ENCODE measurements around the gene EIF4G3. TPM values are rescaled to one million over a fixed set of nuclear protein-coding genes. Genes with fewer than 3 reads are reported as not detected.
"Not testable (repeated sequence)": the region's sequence is repeated elsewhere in the genome, so short reads cannot be mapped to it uniquely, and the experiment has no call there.

Gene EIF4G3
- total RNA-seq, 1 experiment from 2014 or later, result 25.1 TPM

- no peak for DNase-seq (ENCODE audit: low read depth, low spot score)
- in situ Hi-C loops (cut with HindIII; ENCODE audit: low pct_unique_long_range_greater_than_20kb, low sequenced_read_pairs), result no loop called here
Observed at GRCh38 chr1:21028520-21029145, 148.1 kb downstream of the EIF4G3 start.

GRCh38 chr1:21027805-21028204 is 148.9 kb downstream of the EIF4G3 start:
- in situ Hi-C loops (cut with HindIII; ENCODE audit: low pct_unique_long_range_greater_than_20kb, low sequenced_read_pairs), result no loop called here

DNA sequence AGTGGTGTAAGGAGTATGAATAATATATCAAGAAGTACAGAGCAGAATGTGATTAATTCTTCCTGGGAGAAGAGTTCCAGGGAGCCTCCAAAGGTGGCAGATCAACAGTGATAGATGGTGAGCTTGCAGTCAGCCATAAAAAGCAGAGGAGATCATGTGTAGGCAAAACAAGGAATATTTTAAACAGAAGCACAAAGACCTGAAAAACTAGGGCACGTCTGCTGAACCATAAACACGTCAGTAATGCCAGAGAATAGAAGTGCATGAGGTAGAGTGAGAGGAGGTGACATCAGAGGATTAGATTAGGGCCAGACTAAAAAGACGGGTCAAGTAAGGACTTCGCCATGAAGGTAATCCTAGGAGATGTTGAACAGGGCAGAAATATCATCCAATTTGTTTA is 151.8 kb downstream of the EIF4G3 start:
- in situ Hi-C loops (cut with HindIII; ENCODE audit: low pct_unique_long_range_greater_than_20kb, low sequenced_read_pairs), result no loop called here
- no peak for DNase-seq (ENCODE audit: low read depth, low spot score)

More at GRCh38 chr1:21027805-21028204, 148.9 kb downstream of the EIF4G3 start:
- no peak for DNase-seq (ENCODE audit: low read depth, low spot score)

GRCh38 chr1:21024136-21024896 is 152.4 kb downstream of the EIF4G3 start:
- in situ Hi-C loops (cut with HindIII; ENCODE audit: low pct_unique_long_range_greater_than_20kb, low sequenced_read_pairs); DNase-seq (ENCODE audit: low read depth, low spot score): not testable (repeated sequence)

- DNase-seq (ENCODE audit: low read depth, low spot score), result peak; percentile 88
- in situ Hi-C loops (cut with HindIII; ENCODE audit: low pct_unique_long_range_greater_than_20kb, low sequenced_read_pairs), result no loop called here
Observed at GRCh38 chr1:21022279-21023040, 154.2 kb downstream of the EIF4G3 start.

GRCh38 chr1:21021311-21021710 is 155.4 kb downstream of the EIF4G3 start:
- in situ Hi-C loops (cut with HindIII; ENCODE audit: low pct_unique_long_range_greater_than_20kb, low sequenced_read_pairs), result no loop called here
- DNase-seq (ENCODE audit: low read depth, low spot score), result no peak

GRCh38 chr1:21020151-21020550 is 156.5 kb downstream of the EIF4G3 start:
- DNase-seq (ENCODE audit: low read depth, low spot score), result no peak
- in situ Hi-C loops (cut with HindIII; ENCODE audit: low pct_unique_long_range_greater_than_20kb, low sequenced_read_pairs), result no loop called here

DNA sequence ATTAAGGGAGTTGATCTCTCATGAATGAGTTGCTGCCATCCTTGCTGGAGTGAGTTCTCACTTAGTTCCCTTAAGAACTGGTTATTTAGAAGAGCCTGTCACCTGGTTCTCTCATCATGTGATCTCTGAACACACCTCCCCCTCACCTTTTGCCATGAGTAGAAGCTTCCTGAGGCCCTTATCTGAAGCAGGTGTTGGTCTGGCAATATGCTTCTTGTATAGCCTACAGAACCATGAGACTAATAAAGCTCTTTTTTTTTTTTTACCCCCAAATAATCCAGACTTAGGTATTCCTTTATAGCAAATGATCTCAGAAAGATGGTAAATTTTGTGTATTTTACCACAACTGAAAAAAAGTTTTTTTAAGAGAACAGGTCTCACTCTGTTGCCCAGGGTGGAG is 158.0 kb downstream of the EIF4G3 start:
- no peak for DNase-seq (ENCODE audit: low read depth, low spot score)
- in situ Hi-C loops (cut with HindIII; ENCODE audit: low pct_unique_long_range_greater_than_20kb, low sequenced_read_pairs), result no loop called here

- in situ Hi-C loops (cut with HindIII; ENCODE audit: low pct_unique_long_range_greater_than_20kb, low sequenced_read_pairs), result no loop called here
- DNase-seq (ENCODE audit: low read depth, low spot score), result no peak
Observed at GRCh38 chr1:21013510-21013909, 163.2 kb downstream of the EIF4G3 start.

GRCh38 chr1:21012937-21013336 is 163.8 kb downstream of the EIF4G3 start:
- DNase-seq (ENCODE audit: low read depth, low spot score), result no peak
- in situ Hi-C loops (cut with HindIII; ENCODE audit: low pct_unique_long_range_greater_than_20kb, low sequenced_read_pairs), result no loop called here

DNA sequence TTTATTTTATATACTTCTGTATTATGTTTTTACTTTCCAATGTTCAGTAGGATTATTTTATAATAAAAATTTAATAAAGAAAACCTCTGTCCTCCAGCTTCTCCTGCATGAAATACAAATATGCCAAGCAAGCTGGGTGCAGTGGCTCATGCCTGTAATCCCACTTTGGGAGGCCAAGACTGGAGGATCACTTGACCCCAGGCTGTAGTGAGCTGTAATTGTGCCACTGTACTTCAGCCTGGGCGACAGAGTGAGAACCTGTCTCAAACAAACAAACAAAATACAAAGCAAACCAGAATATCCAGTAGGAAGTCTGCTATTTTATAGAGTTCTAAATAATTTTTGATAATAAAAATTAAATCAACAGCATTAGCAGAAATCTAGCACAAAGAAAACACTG is 168.8 kb downstream of the EIF4G3 start:
- in situ Hi-C loops (cut with HindIII; ENCODE audit: low pct_unique_long_range_greater_than_20kb, low sequenced_read_pairs), result no loop called here

GRCh38 chr1:21005466-21006239 is 171.0 kb downstream of the EIF4G3 start:
- DNase-seq (ENCODE audit: low read depth, low spot score), result peak; percentile 9
- in situ Hi-C loops (cut with HindIII; ENCODE audit: low pct_unique_long_range_greater_than_20kb, low sequenced_read_pairs), result no loop called here

More for the DNA sequence above, 168.8 kb downstream of the EIF4G3 start:
- DNase-seq (ENCODE audit: low read depth, low spot score), result no peak

DNA sequence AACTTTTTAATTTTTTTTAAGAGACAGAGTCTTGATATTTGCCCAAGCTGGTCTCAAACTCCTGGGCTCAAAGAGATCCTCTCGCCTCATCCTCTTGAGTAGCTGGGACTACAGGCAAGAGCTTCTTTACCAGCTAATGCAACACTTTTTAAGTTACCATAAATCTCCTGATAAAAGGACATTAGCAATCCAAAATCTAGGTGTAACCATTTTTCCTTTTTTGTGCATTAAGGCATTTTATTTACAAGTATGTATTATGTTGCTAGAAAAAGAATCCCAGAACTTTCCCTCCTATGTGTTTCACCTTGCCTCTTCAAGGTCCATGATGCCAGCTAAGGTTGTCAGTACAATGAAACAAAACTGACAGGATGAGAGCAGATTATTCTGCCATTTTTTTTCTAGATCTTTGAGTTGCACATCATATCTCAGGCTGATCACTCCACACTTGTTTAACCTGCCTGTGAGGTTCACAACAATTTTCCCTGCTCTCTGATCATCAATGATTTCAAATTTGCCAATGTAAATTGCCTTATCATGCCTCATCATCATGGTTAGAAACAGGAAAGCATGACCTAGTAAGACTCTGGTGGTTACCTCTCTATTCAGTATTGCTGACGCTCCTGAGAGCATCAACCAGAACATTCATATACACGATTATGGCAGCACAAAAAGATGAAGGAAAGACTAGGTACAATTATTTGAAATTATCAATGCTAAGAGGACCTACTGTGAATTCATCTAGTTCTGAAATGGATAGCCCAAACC is 173.2 kb downstream of the EIF4G3 start:
- DNase-seq (ENCODE audit: low read depth, low spot score), result no peak
- in situ Hi-C loops (cut with HindIII; ENCODE audit: low pct_unique_long_range_greater_than_20kb, low sequenced_read_pairs), result no loop called here

DNA sequence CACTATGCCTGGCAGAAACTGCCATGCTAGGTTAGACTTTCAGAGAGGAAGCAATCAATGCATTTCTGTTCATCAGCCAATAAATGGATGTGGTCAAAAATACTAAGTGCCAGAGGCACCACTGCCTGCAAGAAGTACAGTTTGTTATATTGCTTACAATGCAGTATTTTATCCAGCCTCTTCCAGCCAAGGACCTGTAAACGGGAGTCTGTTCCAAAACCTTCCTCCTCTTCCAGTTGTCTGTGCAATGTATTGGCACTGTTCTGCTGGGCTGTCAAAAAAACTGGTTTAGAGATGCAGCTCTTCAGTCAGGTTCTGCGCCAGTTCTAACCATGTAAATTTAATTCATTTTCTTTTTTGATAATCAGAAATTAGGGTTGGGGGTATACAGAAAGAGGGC is 175.7 kb downstream of the EIF4G3 start:
- in situ Hi-C loops (cut with HindIII; ENCODE audit: low pct_unique_long_range_greater_than_20kb, low sequenced_read_pairs), result no loop called here

GRCh38 chr1:21000245-21000594 is 176.5 kb downstream of the EIF4G3 start:
- DNase-seq (ENCODE audit: low read depth, low spot score), result no peak
- in situ Hi-C loops (cut with HindIII; ENCODE audit: low pct_unique_long_range_greater_than_20kb, low sequenced_read_pairs), result no loop called here

More for the DNA sequence above, 175.7 kb downstream of the EIF4G3 start:
- DNase-seq (ENCODE audit: low read depth, low spot score), result no peak

GRCh38 chr1:20999525-21000244 is 177.0 kb downstream of the EIF4G3 start:
- in situ Hi-C loops (cut with HindIII; ENCODE audit: low pct_unique_long_range_greater_than_20kb, low sequenced_read_pairs), result no loop called here
- no peak for DNase-seq (ENCODE audit: low read depth, low spot score)

GRCh38 chr1:20998826-20999225 is 177.9 kb downstream of the EIF4G3 start:
- in situ Hi-C loops (cut with HindIII; ENCODE audit: low pct_unique_long_range_greater_than_20kb, low sequenced_read_pairs), result no loop called here
- DNase-seq (ENCODE audit: low read depth, low spot score), result no peak
